B cell (primary cell): ENCODE measurements around the gene FBXO28. TPM values are rescaled to one million over a fixed set of nuclear protein-coding genes. Genes with fewer than 3 reads are reported as not detected.

Experiments
- ATAC-seq: fragments of 200-7000 bp; cut with Tn5 transposase; one replicate; pipeline ENCODE4 v1.10.0; 2021; ENCODE audit warnings: low read depth, mild to moderate bottlenecking, moderate number of reproducible peaks, moderate library complexity
- CTCF ChIA-PET: fragments of 350-600 bp; sonication (Branson Sonifier 250); formaldehyde crosslinking; loops from one replicate; lab custom pipeline; 2021; ENCODE audit warnings: antibody characterized with exemption, inconsistent platforms; lab: Charles Lee
- POLR2A ChIA-PET: fragments of 350-600 bp; sonication (Branson Sonifier 250); formaldehyde crosslinking; loops from one replicate; lab custom pipeline; 2021; ENCODE audit warnings: antibody characterized with exemption; lab: Charles Lee
- DNase-seq: peaks from one replicate; pipeline ENCODE4 v3.0.0; 2013
- H2AFZ ChIP-seq: 2 replicates; pipeline ENCODE4 v1.6.1; 2012; ENCODE audit warnings: mild to moderate bottlenecking, low read depth, low read length; ENCODE audit not compliant: insufficient read depth, poor library complexity, severe bottlenecking
- H3K27ac ChIP-seq, 2 donors: 1 replicate in 1 of 2; 2 replicates in 1 of 2; pipeline ENCODE4 v1.5.1; 2012 to 2013; ENCODE audit warnings: low read length in 2 of 2, mild to moderate bottlenecking in 2 of 2, moderate library complexity in 1 of 2
- H3K27me3 ChIP-seq, 4 experiments: fragments of 200-600 bp in 1 of 4; sonication (generic) in 1 of 4; replicated peaks in 1 of 4; 1 replicate in 2 of 4; 2 replicates in 2 of 4; pipeline versions ENCODE4 v1.6.1 to v1.7.0; 2013 to 2016; ENCODE audit warnings: low read length in 3 of 4, mild to moderate bottlenecking in 2 of 4, mixed read lengths in 1 of 4, moderate library complexity in 1 of 4; ENCODE audit not compliant: insufficient read depth in 4 of 4, control insufficient read depth in 3 of 4; ENCODE audit errors: control extremely low read depth in 1 of 4
- H3K36me3 ChIP-seq, 2 experiments: replicated peaks in 1 of 2; 1 replicate in 1 of 2; 2 replicates in 1 of 2; pipeline versions ENCODE4 v1.6.1 to v1.7.1; 2013; ENCODE audit warnings: low read length in 1 of 2; ENCODE audit not compliant: insufficient read depth in 2 of 2, control insufficient read depth in 1 of 2; ENCODE audit errors: control extremely low read depth in 1 of 2, extremely low read depth in 1 of 2
- H3K4me1 ChIP-seq, 2 donors: fragments of 200-600 bp in 1 of 2; sonication (generic) in 1 of 2; 1 replicate in 1 of 2; 2 replicates in 1 of 2; pipeline versions ENCODE4 v1.5.1 to v1.6.1; 2013 to 2017; ENCODE audit warnings: low read length in 2 of 2; ENCODE audit not compliant: control insufficient read depth in 2 of 2, insufficient read depth in 2 of 2
- H3K4me2 ChIP-seq: replicated peaks from 2 replicates; pipeline ENCODE3; 2012; ENCODE audit warnings: mild to moderate bottlenecking, low read depth, low read length; ENCODE audit not compliant: poor library complexity, severe bottlenecking
- H3K4me3 ChIP-seq, 5 experiments: fragments of 200-600 bp in 1 of 5; sonication (generic) in 1 of 5; 1 replicate in 3 of 5; 2 replicates in 2 of 5; pipeline versions ENCODE4 v1.5.1 to v1.7.0; 2011 to 2016; ENCODE audit warnings: low read length in 4 of 5, mild to moderate bottlenecking in 4 of 5, low read depth in 2 of 5, control low read depth in 1 of 5, moderate library complexity in 1 of 5; ENCODE audit not compliant: insufficient read depth in 1 of 5; ENCODE audit errors: control extremely low read depth in 1 of 5, extremely low read depth in 1 of 5
- H3K79me2 ChIP-seq: fragments of 200-600 bp; sonication (generic); one replicate; pipeline ENCODE4 v1.6.0; 2016; ENCODE audit warnings: low read length; ENCODE audit not compliant: control insufficient read depth, insufficient read depth
- H3K9ac ChIP-seq: fragments of 200-600 bp; sonication (generic); 2 replicates; pipeline ENCODE4 v1.6.1; 2017; ENCODE audit warnings: mild to moderate bottlenecking, low read length, moderate library complexity
- H3K9me3 ChIP-seq, 3 donors: one replicate each; pipeline versions ENCODE4 v1.6.1 to v1.7.1; 2013; ENCODE audit warnings: low read length in 2 of 3; ENCODE audit not compliant: control insufficient read depth in 2 of 3, insufficient read depth in 1 of 3; ENCODE audit errors: control extremely low read depth in 1 of 3
- H4K20me1 ChIP-seq: 2 replicates; pipeline ENCODE4 v1.6.0; 2012; ENCODE audit warnings: mild to moderate bottlenecking, low read length; ENCODE audit not compliant: insufficient read depth, control insufficient read depth, poor library complexity, severe bottlenecking
- H3K27ac Mint-ChIP-seq: one replicate; pipeline ENCODE4 v1.8.0; 2021; ENCODE audit warnings: mixed read lengths
- H3K27me3 Mint-ChIP-seq: one replicate; pipeline ENCODE4 v1.8.0; 2021; ENCODE audit warnings: mixed read lengths
- H3K4me1 Mint-ChIP-seq: one replicate; pipeline ENCODE4 v1.8.0; 2021; ENCODE audit warnings: mixed read lengths
- H3K4me3 Mint-ChIP-seq: one replicate; pipeline ENCODE4 v1.8.0; 2021; ENCODE audit warnings: mixed read lengths
- H3K9me3 Mint-ChIP-seq: one replicate; pipeline ENCODE4 v1.8.0; 2022; ENCODE audit warnings: mixed read lengths; ENCODE audit not compliant: insufficient read depth
- CTCF ChIP-seq: fragments of 200-600 bp; IDR thresholded peaks from one replicate; pipeline ENCODE4 v1.8.0; 2022; ENCODE audit warnings: antibody characterized with exemption, mild to moderate bottlenecking
- EZH2 ChIP-seq: IDR thresholded peaks from 2 replicates; pipeline ENCODE4 v1.6.1; 2012; ENCODE audit warnings: borderline replicate concordance, low read depth, mild to moderate bottlenecking, moderate library complexity, low read length; ENCODE audit not compliant: insufficient read depth, poor library complexity, severe bottlenecking
- WGBS: methylation state at CpG from one replicate; pipeline ENCODE4 v1.1.5; 2013; ENCODE audit warnings: missing lambda C conversion rate; ENCODE audit not compliant: insufficient coverage; 5-methylcytosine and 5-hydroxymethylcytosine counted together
- intact Hi-C: fragments of 100-400 bp; cut with micrococcal nuclease; formaldehyde crosslinking; loops from one replicate; pipeline ENCODE4 v1.10.0; 2022
- polyA plus RNA-seq: library from polyadenylated mRNA; depleted of rRNA; stranded (reverse); fragments of >200 nt; gene quantifications from 2 replicates; pipeline ENCODE4 v1.2.3, GENCODE V29; 2012
- total RNA-seq, 2 donors: library from RNA; stranded (reverse); fragments of 120-200 nt in 1 of 2; gene quantifications; 1 replicate in 1 of 2; 2 replicates in 1 of 2; pipeline versions ENCODE4 v1.2.3 to v1.2.4, GENCODE V29; 2013 to 2022

Gene FBXO28
- total and polyA plus RNA-seq, 2 donors (not counting 1 experiment from before 2014, with no cell fraction given): 17.5 to 39.7 TPM

GRCh38 chr1:224089583-224089982, 24.3 kb upstream of the FBXO28 start:
- ChIA-PET POLR2A (no interaction called here), CTCF (no interaction called here)
- Histone ChIP-seq H3K9me3 (peaks cover 0 to 6% (median 0%) of the 10 kb centered on the region in 3 donors), H3K9ac (no peak overlapping the region), H4K20me1 (no peaks in the 10 kb centered on the region), H2AFZ (no peak overlapping the region), H3K4me3 (no peak overlapping the region), H3K36me3 (no peaks in the 10 kb centered on the region), H3K27ac (no peak overlapping the region), H3K4me1 (no peaks in the 10 kb centered on the region), H3K27me3 (peaks cover 0 to 15% (median 1%) of the 10 kb centered on the region in 4 experiments), H3K4me2 (no peak overlapping the region), H3K79me2 (no peaks in the 10 kb centered on the region)
- Mint-ChIP-seq H3K4me1 (no peaks in the 10 kb centered on the region), H3K4me3 (no peak overlapping the region), H3K9me3 (no peaks in the 10 kb centered on the region), H3K27me3 (peaks cover 35% of the 10 kb centered on the region), H3K27ac (no peak overlapping the region)
- no peak for ATAC-seq
- intact Hi-C loops: no loop called here
- no peak for DNase-seq
- WGBS: 100% methylated on average over 2 of the region's 3 CpGs
- TF ChIP-seq CTCF (no peak), EZH2 (no peak)

GRCh38 chr1:224090116-224090515, 23.8 kb upstream of the FBXO28 start:
- H4K20me1 ChIP-seq: no peaks in the 10 kb centered on the region
- Mint-ChIP-seq H3K9me3 (no peaks in the 10 kb centered on the region), H3K4me1 (no peaks in the 10 kb centered on the region), H3K27ac (no peak overlapping the region), H3K27me3 (peaks cover 35% of the 10 kb centered on the region), H3K4me3 (no peak overlapping the region)
- intact Hi-C loops: no loop called here
- no peak overlapping the region for H3K27ac ChIP-seq
- ChIA-PET CTCF (no interaction called here), POLR2A (no interaction called here)
- no peak overlapping the region for H3K4me3 ChIP-seq
- H3K36me3 ChIP-seq: no peaks in the 10 kb centered on the region
- DNase-seq: no peak
- no peaks in the 10 kb centered on the region for H3K79me2 ChIP-seq
- no peak overlapping the region for H3K4me2 ChIP-seq
- 87% methylated on average over 4 of the region's 5 CpGs for WGBS
- peaks cover 0 to 15% (median 1%) of the 10 kb centered on the region in 4 experiments for H3K27me3 ChIP-seq
- H2AFZ ChIP-seq: no peak overlapping the region
- no peak for ATAC-seq
- peaks cover 0 to 6% (median 0%) of the 10 kb centered on the region in 3 donors for H3K9me3 ChIP-seq
- no peak overlapping the region for H3K9ac ChIP-seq
- H3K4me1 ChIP-seq: no peaks in the 10 kb centered on the region
- no peak for TF ChIP-seq EZH2
- no peak for TF ChIP-seq CTCF
